Epithelial cell of proximal tubule (primary cell): Measurements from ENCODE around the gene FYN. TPM values are rescaled to one million over a fixed set of nuclear protein-coding genes. Genes with fewer than 3 reads are reported as not detected.

ENCODE experiments used
- DNase-seq: peaks from one replicate; pipeline ENCODE4 v3.0.0-alpha.2; 2011; ENCODE audit warnings: low read depth
- H3K4me3 ChIP-seq: 2 replicates; pipeline ENCODE4 v1.5.1; 2011; ENCODE audit warnings: low read depth, mild to moderate bottlenecking, low read length
- total RNA-seq: library from RNA; depleted of rRNA; stranded (reverse); fragments of >200 nt; gene quantifications from 2 replicates; pipeline ENCODE4 v1.2.3, GENCODE V29; 2015
- TF ChIP-seq, protein P1 (sequence below): conservative IDR thresholded peaks from 2 replicates; pipeline ENCODE4 v1.5.1; 2012; ENCODE audit warnings: low read depth, mild to moderate bottlenecking, low read length

FYN gene
- total RNA-seq, 1 donor from 2014 or later = 55.4 TPM

DNA sequence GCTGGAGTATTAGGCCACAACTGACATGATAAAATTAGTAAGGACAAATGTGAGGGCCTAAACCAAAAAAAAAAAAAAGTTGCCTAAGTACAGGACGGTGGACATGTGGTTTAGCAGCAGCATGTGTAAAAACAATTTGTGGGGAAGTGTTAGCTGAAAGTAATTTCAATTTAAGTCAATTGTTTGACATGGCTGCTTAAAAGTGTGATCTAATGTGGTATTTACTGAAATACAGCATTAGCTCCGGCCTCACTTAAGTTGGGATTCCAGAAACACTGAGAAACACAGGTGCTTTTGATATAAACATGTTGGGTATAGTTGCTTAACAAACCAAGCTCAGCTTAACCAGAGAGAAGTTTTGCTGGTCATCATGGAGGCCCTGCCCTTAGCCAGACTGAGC lies 119.7 kb downstream of the FYN start:
- TF ChIP-seq, protein P1, sequence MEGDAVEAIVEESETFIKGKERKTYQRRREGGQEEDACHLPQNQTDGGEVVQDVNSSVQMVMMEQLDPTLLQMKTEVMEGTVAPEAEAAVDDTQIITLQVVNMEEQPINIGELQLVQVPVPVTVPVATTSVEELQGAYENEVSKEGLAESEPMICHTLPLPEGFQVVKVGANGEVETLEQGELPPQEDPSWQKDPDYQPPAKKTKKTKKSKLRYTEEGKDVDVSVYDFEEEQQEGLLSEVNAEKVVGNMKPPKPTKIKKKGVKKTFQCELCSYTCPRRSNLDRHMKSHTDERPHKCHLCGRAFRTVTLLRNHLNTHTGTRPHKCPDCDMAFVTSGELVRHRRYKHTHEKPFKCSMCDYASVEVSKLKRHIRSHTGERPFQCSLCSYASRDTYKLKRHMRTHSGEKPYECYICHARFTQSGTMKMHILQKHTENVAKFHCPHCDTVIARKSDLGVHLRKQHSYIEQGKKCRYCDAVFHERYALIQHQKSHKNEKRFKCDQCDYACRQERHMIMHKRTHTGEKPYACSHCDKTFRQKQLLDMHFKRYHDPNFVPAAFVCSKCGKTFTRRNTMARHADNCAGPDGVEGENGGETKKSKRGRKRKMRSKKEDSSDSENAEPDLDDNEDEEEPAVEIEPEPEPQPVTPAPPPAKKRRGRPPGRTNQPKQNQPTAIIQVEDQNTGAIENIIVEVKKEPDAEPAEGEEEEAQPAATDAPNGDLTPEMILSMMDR = no peak
- no peak overlapping the region for H3K4me3 ChIP-seq
- DNase-seq = no peak

DNA sequence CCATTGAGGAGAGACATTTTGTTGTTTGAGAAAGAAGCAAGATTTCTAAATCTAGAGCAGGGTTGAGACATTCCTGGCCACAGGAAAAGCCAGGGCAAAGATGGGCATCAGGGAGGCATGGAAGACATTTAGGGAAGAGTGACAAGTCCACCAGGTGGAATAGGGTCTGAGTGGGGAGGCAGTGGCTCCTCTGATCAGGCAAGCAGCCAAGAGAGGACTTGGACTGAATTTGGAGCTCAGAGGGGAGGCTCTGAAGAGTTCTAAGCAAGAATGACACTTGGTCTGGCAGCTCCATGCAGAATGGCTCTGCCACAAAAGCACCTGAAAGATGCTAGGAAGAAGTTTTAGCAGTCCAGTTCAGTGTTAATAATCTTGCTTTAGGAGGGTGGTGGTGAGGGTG lies 120.8 kb downstream of the FYN start:
- DNase-seq = no peak
- TF ChIP-seq, protein P1 = no peak
- no peak overlapping the region for H3K4me3 ChIP-seq

DNA sequence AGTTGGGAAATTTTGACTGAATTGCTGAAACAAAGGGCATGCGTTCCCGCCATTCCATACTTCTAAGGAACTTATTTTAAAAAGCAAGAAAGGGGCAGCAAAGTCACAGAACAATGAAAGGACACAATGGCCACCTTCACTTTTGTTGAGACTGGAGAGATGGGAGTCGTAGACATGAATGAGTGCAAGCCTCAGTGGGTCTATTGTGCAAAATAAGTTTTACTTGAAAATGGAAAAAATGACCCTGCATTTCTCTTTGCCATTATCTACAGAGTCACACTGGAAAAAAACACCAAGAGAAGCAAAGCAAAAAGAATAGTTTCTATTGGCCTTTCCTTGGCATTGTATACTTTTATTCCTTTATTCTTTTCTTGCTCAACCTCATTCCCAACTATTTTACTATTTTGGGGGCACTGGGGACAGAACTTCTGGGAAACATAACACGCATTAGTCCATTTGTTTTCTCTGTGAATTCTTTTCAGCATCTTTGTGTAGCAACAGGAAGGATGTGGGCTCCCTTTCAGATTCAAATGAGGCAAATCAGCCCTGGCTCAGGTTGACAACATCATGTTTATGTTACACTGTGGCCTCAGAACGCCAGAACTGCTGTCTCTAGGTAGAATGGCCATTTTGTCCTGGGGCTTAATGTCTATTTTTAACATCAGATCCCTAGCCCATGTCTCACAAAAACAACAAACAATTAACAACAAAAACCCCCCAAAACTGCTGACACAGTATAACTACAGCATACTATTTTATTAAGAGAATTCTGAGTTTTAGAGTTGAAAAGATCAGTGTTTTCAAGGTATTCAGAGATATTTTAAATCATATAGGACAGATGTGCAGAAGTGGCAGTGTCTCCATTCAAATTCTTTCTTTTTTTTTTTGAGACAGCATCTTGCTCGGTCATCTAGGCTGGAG lies 122.2 kb downstream of the FYN start:
- DNase-seq = no peak
- TF ChIP-seq, protein P1 = no peak
- H3K4me3 ChIP-seq = no peak overlapping the region

DNA sequence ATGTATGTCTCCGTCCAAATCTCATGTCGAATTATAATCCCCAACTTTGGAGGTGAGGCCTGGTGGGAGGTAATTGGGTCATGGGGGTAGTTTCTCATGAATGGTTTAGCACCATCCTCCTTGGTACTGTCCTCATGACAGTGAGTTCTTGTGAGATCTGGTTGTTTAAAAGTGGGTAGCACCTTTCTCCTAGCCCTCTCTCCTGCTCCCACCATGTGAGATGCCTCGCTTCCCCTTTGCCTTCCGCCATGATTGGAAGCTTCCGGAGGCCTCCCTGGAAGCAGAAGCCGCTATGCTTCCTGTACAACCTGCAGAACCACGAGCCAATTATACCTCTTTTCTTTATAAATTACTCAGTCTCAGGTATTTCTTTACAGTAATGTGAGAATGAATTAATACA lies 123.1 kb downstream of the FYN start:
- TF ChIP-seq, protein P1 = no peak

DNA sequence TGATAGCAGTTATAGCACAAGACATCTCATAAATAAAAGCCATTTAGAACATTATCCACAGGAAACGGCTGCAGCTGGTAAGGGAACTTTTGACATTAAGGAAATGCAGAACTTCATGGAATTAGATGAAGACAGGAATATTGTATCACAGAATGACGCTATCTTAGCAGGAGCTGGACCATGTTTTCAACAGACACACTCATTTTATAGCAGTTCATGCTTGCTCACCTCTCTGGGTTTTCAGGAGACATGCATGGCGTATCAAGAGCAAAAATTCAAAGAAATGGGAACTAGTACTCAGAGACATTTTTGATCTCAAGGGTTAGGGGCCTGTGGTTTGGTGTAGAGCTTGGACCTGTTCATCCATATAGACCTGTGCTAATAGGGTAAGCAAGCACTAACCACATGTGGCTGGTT lies 125.0 kb downstream of the FYN start:
- no peak for DNase-seq
- no peak overlapping the region for H3K4me3 ChIP-seq
- TF ChIP-seq, protein P1 = no peak

More for the DNA sequence above, 123.1 kb downstream of the FYN start:
- no peak overlapping the region for H3K4me3 ChIP-seq
- DNase-seq = no peak

DNA sequence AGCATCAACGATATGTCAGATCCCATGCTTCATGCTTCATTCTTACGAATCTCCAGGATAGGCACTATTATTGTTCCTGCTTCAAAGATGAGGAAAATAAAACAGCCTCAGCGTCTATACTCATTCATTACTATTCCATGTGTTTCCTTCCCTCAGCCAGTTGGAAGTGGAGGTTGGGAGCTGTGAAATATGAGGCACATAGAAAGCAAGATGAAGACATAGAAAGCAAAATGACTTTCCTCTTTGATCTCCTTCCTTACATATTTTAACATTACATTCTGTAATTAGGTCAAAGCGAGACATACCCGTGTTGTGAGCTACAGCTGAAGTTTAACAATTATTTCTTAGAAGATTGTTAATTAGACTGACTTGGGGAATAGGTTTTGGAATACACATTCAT lies 125.4 kb downstream of the FYN start:
- H3K4me3 ChIP-seq = no peak overlapping the region
- TF ChIP-seq, protein P1 = no peak
- no peak for DNase-seq

DNA sequence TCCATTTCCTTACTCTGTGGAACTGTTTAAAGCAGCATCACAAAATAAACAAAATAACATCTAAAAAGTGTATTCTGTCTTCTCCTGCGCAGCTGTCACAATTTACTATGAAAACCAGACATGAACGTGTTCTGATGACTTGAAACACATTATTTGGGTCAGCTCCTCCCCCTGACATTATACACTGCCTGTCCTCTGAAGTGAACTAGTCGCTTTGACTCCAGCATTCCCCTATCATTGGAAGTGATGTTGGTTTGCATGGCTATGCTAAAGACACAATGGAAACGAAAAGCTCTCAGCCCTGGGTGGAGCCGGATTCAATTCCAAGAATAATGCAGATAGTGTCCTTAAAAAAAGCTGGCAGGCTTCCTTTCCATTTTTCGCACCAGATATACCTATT lies 125.9 kb downstream of the FYN start:
- DNase-seq = no peak
- no peak overlapping the region for H3K4me3 ChIP-seq
- TF ChIP-seq, protein P1 = no peak
